ENCODE data around the gene PROM1.

Gene PROM1

DNA sequence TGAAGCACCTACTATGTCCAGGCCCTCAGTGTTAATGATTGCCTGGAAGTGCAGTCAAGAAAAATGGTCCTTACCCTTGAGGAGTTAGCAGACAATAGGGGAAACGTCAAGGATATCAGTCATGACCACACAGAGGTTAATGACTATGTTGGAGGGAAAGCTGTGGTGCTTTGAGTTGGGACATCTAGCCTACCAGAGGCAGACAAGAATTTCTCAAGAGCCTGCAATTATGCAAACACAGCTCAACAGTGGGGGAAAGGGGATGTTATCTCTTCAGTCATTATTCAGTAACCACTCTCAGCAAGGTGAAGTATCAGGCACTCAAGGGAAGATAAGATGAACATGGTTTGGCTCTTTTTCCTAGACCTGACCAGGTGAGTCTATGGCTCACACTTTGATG, 138.3 kb downstream of the PROM1 start:
- Histone ChIP-seq H3K4me2 (ENCODE audit: low read depth, low read length, poor library complexity, severe bottlenecking) (no peak overlapping the region), H3F3A (ENCODE audit: insufficient read depth) (no peaks in the 10 kb centered on the region)

DNA sequence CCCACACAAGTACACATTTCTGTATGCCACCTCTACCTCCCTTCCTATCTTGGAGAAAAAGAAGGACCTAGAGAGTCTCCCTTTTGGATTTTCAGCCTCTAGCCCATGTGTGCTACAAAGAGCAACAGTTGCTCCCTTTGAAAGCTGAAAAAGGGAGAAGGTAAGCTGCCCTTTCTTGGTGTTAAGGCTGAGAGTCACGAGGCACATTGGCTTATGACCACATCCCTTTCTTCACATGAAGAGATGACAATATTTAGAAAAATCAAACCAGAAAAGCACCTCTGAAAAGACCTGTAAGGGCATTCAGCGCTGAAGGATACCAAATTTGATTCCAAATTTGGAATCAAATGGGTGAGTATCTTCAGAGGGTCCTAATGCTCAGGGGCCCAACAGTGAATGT, 138.9 kb downstream of the PROM1 start:
- Histone ChIP-seq H2AFZ (ENCODE audit: low read depth, low read length, severe bottlenecking) (no peak overlapping the region), H3K36me3 (ENCODE audit: low read length) (no peaks in the 10 kb centered on the region), H3K4me2 (ENCODE audit: low read depth, low read length, poor library complexity, severe bottlenecking) (no peak overlapping the region), H3K9ac (ENCODE audit: low read length) (no peak overlapping the region), H3K9me3 (ENCODE audit: insufficient read depth, low read length) (no peaks in the 10 kb centered on the region), H3F3A (ENCODE audit: insufficient read depth) (no peaks in the 10 kb centered on the region), H3K27ac (ENCODE audit: low read depth, low read length) (no peak overlapping the region), H3K9me2 (replicated peaks; ENCODE audit: insufficient read depth, low read length) (no peaks in the 10 kb centered on the region), H3K27me3 (ENCODE audit: low read length) (no peaks in the 10 kb centered on the region), H3K4me3 (ENCODE audit: insufficient read depth, low read length, poor library complexity, severe bottlenecking) (no peak overlapping the region), H4K20me1 (ENCODE audit: low read depth, low read length) (no peaks in the 10 kb centered on the region), H3K79me2 (ENCODE audit: insufficient read depth, low read length) (no peaks in the 10 kb centered on the region)
- no peak for TF ChIP-seq EZH2phosphoT487 (conservative IDR thresholded peaks at IDR 0.05; ENCODE audit: low read length)
- TF ChIP-seq, protein P1, sequence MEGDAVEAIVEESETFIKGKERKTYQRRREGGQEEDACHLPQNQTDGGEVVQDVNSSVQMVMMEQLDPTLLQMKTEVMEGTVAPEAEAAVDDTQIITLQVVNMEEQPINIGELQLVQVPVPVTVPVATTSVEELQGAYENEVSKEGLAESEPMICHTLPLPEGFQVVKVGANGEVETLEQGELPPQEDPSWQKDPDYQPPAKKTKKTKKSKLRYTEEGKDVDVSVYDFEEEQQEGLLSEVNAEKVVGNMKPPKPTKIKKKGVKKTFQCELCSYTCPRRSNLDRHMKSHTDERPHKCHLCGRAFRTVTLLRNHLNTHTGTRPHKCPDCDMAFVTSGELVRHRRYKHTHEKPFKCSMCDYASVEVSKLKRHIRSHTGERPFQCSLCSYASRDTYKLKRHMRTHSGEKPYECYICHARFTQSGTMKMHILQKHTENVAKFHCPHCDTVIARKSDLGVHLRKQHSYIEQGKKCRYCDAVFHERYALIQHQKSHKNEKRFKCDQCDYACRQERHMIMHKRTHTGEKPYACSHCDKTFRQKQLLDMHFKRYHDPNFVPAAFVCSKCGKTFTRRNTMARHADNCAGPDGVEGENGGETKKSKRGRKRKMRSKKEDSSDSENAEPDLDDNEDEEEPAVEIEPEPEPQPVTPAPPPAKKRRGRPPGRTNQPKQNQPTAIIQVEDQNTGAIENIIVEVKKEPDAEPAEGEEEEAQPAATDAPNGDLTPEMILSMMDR (IDR thresholded peaks at IDR 0.05; ENCODE audit: insufficient read depth, low read length, poor library complexity, severe bottlenecking) = no peak

More for the DNA sequence above, 138.3 kb downstream of the PROM1 start:
- Histone ChIP-seq H3K27ac (ENCODE audit: low read depth, low read length) (no peak overlapping the region), H4K20me1 (ENCODE audit: low read depth, low read length) (no peaks in the 10 kb centered on the region), H3K9me3 (ENCODE audit: insufficient read depth, low read length) (no peaks in the 10 kb centered on the region), H3K27me3 (ENCODE audit: low read length) (no peaks in the 10 kb centered on the region), H3K79me2 (ENCODE audit: insufficient read depth, low read length) (no peaks in the 10 kb centered on the region), H3K4me3 (ENCODE audit: insufficient read depth, low read length, poor library complexity, severe bottlenecking) (no peak overlapping the region), H3K36me3 (ENCODE audit: low read length) (no peaks in the 10 kb centered on the region), H3K9me2 (replicated peaks; ENCODE audit: insufficient read depth, low read length) (no peaks in the 10 kb centered on the region), H2AFZ (ENCODE audit: low read depth, low read length, severe bottlenecking) (no peak overlapping the region), H3K9ac (ENCODE audit: low read length) (no peak overlapping the region)
- TF ChIP-seq, protein P1 (IDR thresholded peaks at IDR 0.05; ENCODE audit: insufficient read depth, low read length, poor library complexity, severe bottlenecking) = no peak
- TF ChIP-seq EZH2phosphoT487 (conservative IDR thresholded peaks at IDR 0.05; ENCODE audit: low read length) = no peak

DNA sequence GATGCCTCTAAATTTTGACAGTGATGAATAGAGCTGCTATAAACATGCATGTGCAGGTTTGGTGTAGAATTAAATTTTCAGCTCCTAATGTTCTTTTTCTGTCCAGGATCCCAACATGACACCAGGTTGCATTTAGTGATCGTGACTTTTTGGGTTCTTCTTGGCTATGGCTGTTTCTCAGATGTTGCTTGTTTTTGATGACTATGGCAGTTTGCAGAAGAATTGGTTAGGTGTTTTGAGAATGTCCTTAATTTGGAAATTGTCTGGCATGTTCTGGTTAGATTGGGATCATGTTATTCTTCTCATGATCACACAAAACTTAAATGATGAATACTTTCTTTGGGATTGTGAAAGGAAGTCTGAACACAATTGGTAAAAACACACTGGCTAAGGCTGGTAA, 141.5 kb downstream of the PROM1 start:
- Histone ChIP-seq H3K9me3 (ENCODE audit: insufficient read depth, low read length) (no peaks in the 10 kb centered on the region), H3K27me3 (ENCODE audit: low read length) (no peaks in the 10 kb centered on the region), H3K36me3 (ENCODE audit: low read length) (no peaks in the 10 kb centered on the region), H3K79me2 (ENCODE audit: insufficient read depth, low read length) (no peaks in the 10 kb centered on the region), H3F3A (ENCODE audit: insufficient read depth) (no peaks in the 10 kb centered on the region), H3K4me3 (ENCODE audit: insufficient read depth, low read length, poor library complexity, severe bottlenecking) (no peak overlapping the region), H3K27ac (ENCODE audit: low read depth, low read length) (no peak overlapping the region), H3K4me2 (ENCODE audit: low read depth, low read length, poor library complexity, severe bottlenecking) (no peak overlapping the region), H3K9ac (ENCODE audit: low read length) (no peak overlapping the region), H3K9me2 (replicated peaks; ENCODE audit: insufficient read depth, low read length) (no peaks in the 10 kb centered on the region), H4K20me1 (ENCODE audit: low read depth, low read length) (no peaks in the 10 kb centered on the region), H2AFZ (ENCODE audit: low read depth, low read length, severe bottlenecking) (no peak overlapping the region)
- TF ChIP-seq EZH2phosphoT487 (conservative IDR thresholded peaks at IDR 0.05; ENCODE audit: low read length) = no peak

DNA sequence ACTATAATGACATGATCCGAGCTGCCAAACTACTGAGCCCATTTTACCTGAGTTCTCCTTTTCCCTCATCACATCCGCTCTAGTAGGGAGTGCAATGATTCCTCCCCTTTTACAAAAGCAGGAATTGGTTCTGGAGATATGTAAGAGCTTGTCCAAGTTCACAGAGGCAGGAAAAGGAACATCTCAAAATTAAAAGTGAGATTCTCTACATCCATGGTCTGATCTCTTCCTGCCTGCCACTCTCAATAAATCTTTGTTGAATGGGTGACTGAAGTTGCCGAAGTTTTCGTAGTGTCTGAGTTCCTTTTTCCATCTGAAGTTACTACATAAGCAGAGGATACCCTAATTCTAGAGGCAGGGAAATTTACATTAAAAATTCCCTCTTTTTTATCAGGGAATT, 145.2 kb downstream of the PROM1 start, which contains the start of gene FGFBP1:
TSS of gene FGFBP1 (minus strand) at position 101 of the 400 bp plus-strand sequence. CDS start 2,108 bp downstream, outside the sequence.
- Histone ChIP-seq H3F3A (ENCODE audit: insufficient read depth) (no peaks in the 10 kb centered on the region), H3K27me3 (ENCODE audit: low read length) (no peaks in the 10 kb centered on the region), H3K79me2 (ENCODE audit: insufficient read depth, low read length) (no peaks in the 10 kb centered on the region), H2AFZ (ENCODE audit: low read depth, low read length, severe bottlenecking) (no peak within 1 kb of the TSS), H3K36me3 (ENCODE audit: low read length) (no peaks in the 10 kb centered on the region), H3K9me3 (ENCODE audit: insufficient read depth, low read length) (no peaks in the 10 kb centered on the region), H3K4me3 (ENCODE audit: insufficient read depth, low read length, poor library complexity, severe bottlenecking) (no peak within 1 kb of the TSS), H3K27ac (ENCODE audit: low read depth, low read length) (no peak within 1 kb of the TSS), H3K4me2 (ENCODE audit: low read depth, low read length, poor library complexity, severe bottlenecking) (no peak within 1 kb of the TSS), H3K9me2 (replicated peaks; ENCODE audit: insufficient read depth, low read length) (no peaks in the 10 kb centered on the region; the same call in 1 of the 2 replicates), H4K20me1 (ENCODE audit: low read depth, low read length) (no peaks in the 10 kb centered on the region), H3K9ac (ENCODE audit: low read length) (no peak within 1 kb of the TSS)
- TF ChIP-seq, protein P1 (IDR thresholded peaks at IDR 0.05; ENCODE audit: insufficient read depth, low read length, poor library complexity, severe bottlenecking) = no peak
- TF ChIP-seq EZH2phosphoT487 (conservative IDR thresholded peaks at IDR 0.05; ENCODE audit: low read length) = no peak
